MCF 10A (cell line): ENCODE data around the gene CDH12. TPM values are rescaled to one million over a fixed set of nuclear protein-coding genes. Genes with fewer than 3 reads are reported as not detected.

ENCODE experiments used
- BruUV-seq: library from RNA; stranded (reverse); fragments of 400-500 nt; replicated peaks from 2 replicates; lab custom pipeline; 2021; lab: Mats Ljungman, UMichigan
- CTCF ChIA-PET: fragments of 300-600 bp; sonication (Branson Sonifier 250); formaldehyde crosslinking; extraction: SDS; loops from one replicate; lab custom pipeline; 2021; ENCODE audit warnings: antibody characterized with exemption, inconsistent platforms; lab: Yijun Ruan, JAX
- POLR2A ChIA-PET: fragments of 300-600, 350-650 bp; sonication (Branson Sonifier 250); formaldehyde crosslinking; extraction: SDS; loops from one replicate; lab custom pipeline; 2020; ENCODE audit warnings: antibody characterized with exemption, inconsistent platforms; lab: Yijun Ruan, JAX
- DNase-seq: peaks from one replicate; pipeline ENCODE4 v3.0.0-alpha.2; 2018; ENCODE audit not compliant: unreplicated experiment
- H3K27ac Mint-ChIP-seq: one replicate; pipeline ENCODE4 v1.8.0; 2022; ENCODE audit warnings: mild to moderate bottlenecking, low read depth, mixed read lengths; ENCODE audit not compliant: unreplicated experiment
- H3K27me3 Mint-ChIP-seq: one replicate; pipeline ENCODE4 v1.8.0; 2022; ENCODE audit warnings: mixed read lengths; ENCODE audit not compliant: insufficient read depth, unreplicated experiment
- H3K36me3 Mint-ChIP-seq: one replicate; pipeline ENCODE4 v1.8.0; 2022; ENCODE audit warnings: mild to moderate bottlenecking, moderate library complexity, mixed read lengths; ENCODE audit not compliant: insufficient read depth, unreplicated experiment
- H3K4me1 Mint-ChIP-seq: one replicate; pipeline ENCODE4 v1.8.0; 2022; ENCODE audit warnings: mixed read lengths; ENCODE audit not compliant: insufficient read depth, unreplicated experiment
- H3K4me3 Mint-ChIP-seq: one replicate; pipeline ENCODE4 v1.8.0; 2022; ENCODE audit warnings: mild to moderate bottlenecking, moderate library complexity, mixed read lengths; ENCODE audit not compliant: unreplicated experiment
- H3K9me3 Mint-ChIP-seq: one replicate; pipeline ENCODE4 v1.8.0; 2022; ENCODE audit warnings: mixed read lengths; ENCODE audit not compliant: unreplicated experiment
- CTCF ChIP-seq: fragments of 200-600 bp; IDR thresholded peaks from one replicate; pipeline ENCODE4 v1.8.0; 2022; ENCODE audit warnings: antibody characterized with exemption, mild to moderate bottlenecking; ENCODE audit not compliant: unreplicated experiment
- intact Hi-C: fragments of 100-400 bp; cut with micrococcal nuclease; formaldehyde crosslinking; loops from 2 replicates; pipeline ENCODE4 v1.14.1; 2022
- total RNA-seq: library from RNA; stranded (reverse); gene quantifications from 2 replicates; pipeline ENCODE4 v1.2.3, GENCODE V29; 2022

Gene CDH12
- total RNA-seq, 1 experiment from 2014 or later, result not detected

DNA sequence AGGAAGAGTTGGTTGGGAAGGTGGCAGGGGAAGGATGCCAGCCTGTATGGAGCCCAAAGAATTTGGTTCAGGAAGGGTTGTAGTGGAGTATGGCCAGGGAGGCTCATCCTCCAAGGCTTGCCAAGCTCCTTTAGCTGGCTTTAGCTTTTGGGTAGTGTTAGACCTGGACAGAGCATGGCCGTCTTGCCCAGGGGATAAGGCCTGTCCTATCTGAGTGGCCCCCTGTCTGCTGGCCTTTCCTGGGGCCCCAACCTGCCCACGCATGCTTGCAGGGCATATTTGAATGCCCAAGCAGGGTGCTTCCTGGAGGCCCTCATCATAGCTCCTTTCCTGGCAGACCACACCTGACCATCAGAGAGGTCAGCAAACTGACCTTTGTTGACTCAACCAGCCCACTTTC, 227.7 kb downstream of the CDH12 start:
- H3K27ac Mint-ChIP-seq, result no peak overlapping the region
- H3K4me3 Mint-ChIP-seq, result no peak overlapping the region
- TF ChIP-seq CTCF, result no peak
- BruUV-seq, result no TSS peak
- intact Hi-C loops, result no loop called here
- H3K4me1 Mint-ChIP-seq, result no peaks in the 10 kb centered on the region
- no peaks in the 10 kb centered on the region for H3K9me3 Mint-ChIP-seq
- no peaks in the 10 kb centered on the region for H3K27me3 Mint-ChIP-seq
- ChIA-PET POLR2A (interaction anchor here (0.6 kb wide), 1 partner anchor 1039 kb away, joined by 3 read pairs; no protein-coding TSS in a partner anchor), CTCF (interaction anchor here (0.7 kb wide), 1 partner anchor 12 kb away, joined by 3 read pairs; no protein-coding TSS in a partner anchor)
- H3K36me3 Mint-ChIP-seq, result no peaks in the 10 kb centered on the region
- DNase-seq, result no peak

- no peak for TF ChIP-seq CTCF
- Mint-ChIP-seq H3K27ac (no peak overlapping the region), H3K4me3 (no peak overlapping the region), H3K36me3 (no peaks in the 10 kb centered on the region), H3K9me3 (no peaks in the 10 kb centered on the region), H3K4me1 (peaks cover 6% of the 10 kb centered on the region), H3K27me3 (no peaks in the 10 kb centered on the region)
- intact Hi-C loops, result no loop called here
- POLR2A ChIA-PET, result no interaction called here
- no peak for DNase-seq
- BruUV-seq, result no TSS peak
- CTCF ChIA-PET, result no interaction called here
These were observed 232.1 kb downstream of the CDH12 start for GRCh38 chr5:22621084-22621483.

DNA sequence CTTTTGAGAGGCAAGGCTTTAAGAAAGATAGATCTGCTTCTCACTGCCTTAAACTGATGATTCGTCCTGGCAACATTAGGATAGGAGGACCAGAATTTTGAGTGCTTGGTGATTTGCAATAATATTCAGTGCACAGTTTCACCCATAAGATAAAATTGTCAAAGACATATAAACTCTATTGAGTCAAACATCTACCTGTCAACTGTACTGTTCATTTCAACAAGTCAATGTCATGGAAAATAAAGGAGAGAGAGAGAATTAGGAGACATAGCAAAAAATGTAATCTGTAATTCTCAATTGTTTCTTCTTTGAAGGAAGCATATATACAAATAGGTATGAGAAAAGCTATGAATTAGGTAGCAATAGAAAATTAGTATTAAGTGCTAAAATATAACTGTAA, 237.2 kb downstream of the CDH12 start:
- ChIA-PET CTCF (interaction anchor here (0.6 kb wide), 1 partner anchor 495 kb away, joined by 3 read pairs; no protein-coding TSS in a partner anchor), POLR2A (no interaction called here)
- peaks cover 6% of the 10 kb centered on the region for H3K4me1 Mint-ChIP-seq
- no peak overlapping the region for H3K4me3 Mint-ChIP-seq
- no peak overlapping the region for H3K27ac Mint-ChIP-seq
- H3K27me3 Mint-ChIP-seq, result no peaks in the 10 kb centered on the region
- intact Hi-C loops, result no loop called here
- no TSS peak for BruUV-seq
- H3K36me3 Mint-ChIP-seq, result no peaks in the 10 kb centered on the region
- no peak for DNase-seq
- no peaks in the 10 kb centered on the region for H3K9me3 Mint-ChIP-seq
- no peak for TF ChIP-seq CTCF

DNA sequence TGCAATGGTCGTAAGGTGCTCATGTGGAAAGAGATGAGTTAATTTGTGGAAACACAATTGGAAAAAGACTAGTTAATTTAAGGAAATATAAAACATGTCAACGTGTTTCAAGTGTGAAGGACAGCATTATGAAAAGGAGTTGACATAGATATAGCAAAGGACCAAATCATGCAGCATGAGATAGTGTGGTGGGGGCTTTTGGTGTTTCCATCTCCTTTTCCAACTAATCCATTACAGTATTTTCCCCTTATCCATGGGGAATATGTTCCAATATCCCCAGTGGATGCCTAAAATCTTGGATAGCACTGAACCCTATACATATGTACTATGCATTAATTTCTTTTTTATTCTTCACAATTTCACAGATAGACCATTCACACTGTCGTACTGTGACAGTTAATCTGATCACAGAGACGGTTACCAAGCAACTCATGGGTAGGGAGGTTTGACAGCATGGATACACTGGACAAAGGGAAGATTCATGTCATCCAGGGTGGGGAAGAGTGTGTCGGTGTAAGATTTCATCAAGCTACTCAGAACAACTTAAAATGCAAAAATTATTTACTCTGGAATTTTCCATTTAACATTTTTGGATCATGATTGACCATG, 238.6 kb downstream of the CDH12 start:
- TF ChIP-seq CTCF, result no peak
- ChIA-PET POLR2A (no interaction called here), CTCF (interaction anchor here (0.7 kb wide), 1 partner anchor 122 kb away, joined by 3 read pairs; no protein-coding TSS in a partner anchor)
- no peaks in the 10 kb centered on the region for H3K27me3 Mint-ChIP-seq
- H3K9me3 Mint-ChIP-seq, result no peaks in the 10 kb centered on the region
- H3K27ac Mint-ChIP-seq, result no peak overlapping the region
- intact Hi-C loops, result no loop called here
- no peak overlapping the region for H3K4me3 Mint-ChIP-seq
- H3K36me3 Mint-ChIP-seq, result no peaks in the 10 kb centered on the region
- H3K4me1 Mint-ChIP-seq, result no peaks in the 10 kb centered on the region
- DNase-seq, result no peak
- no TSS peak for BruUV-seq
